HUES64 (cell line): ENCODE data around the gene ETV3.
A peak's percentile ranks its signal among the peaks of the same experiment; 100 is the strongest.

Source experiments
- H3K27ac ChIP-seq: 2 replicates; pipeline ENCODE4 v1.7.0; 2013; ENCODE audit warnings: low read depth, low read length, inconsistent platforms
- H3K27me3 ChIP-seq: 2 replicates; pipeline ENCODE4 v1.6.1; 2013; ENCODE audit warnings: mild to moderate bottlenecking, low read length; ENCODE audit not compliant: insufficient read depth
- H3K36me3 ChIP-seq: 2 replicates; pipeline ENCODE4 v1.6.1; 2013; ENCODE audit warnings: mild to moderate bottlenecking, low read length; ENCODE audit not compliant: insufficient read depth
- H3K4me1 ChIP-seq: 2 replicates; pipeline ENCODE4 v1.6.1; 2013; ENCODE audit warnings: mild to moderate bottlenecking, low read length, moderate library complexity; ENCODE audit not compliant: insufficient read depth
- H3K4me3 ChIP-seq: 2 replicates; pipeline ENCODE4 v1.5.1; 2013; ENCODE audit warnings: mild to moderate bottlenecking, low read length, moderate library complexity
- H3K9ac ChIP-seq: 2 replicates; pipeline ENCODE4 v1.6.1; 2013; ENCODE audit warnings: mild to moderate bottlenecking, low read depth, low read length
- H3K9me3 ChIP-seq: 2 replicates; pipeline ENCODE4 v1.6.1; 2013; ENCODE audit warnings: low read depth, low read length; ENCODE audit not compliant: insufficient read depth
- WGBS: fragments of 150-250, 120-280 bp; methylation state at CpG from one replicate; pipeline ENCODE4 v1.1.7; 2013; ENCODE audit warnings: missing lambda C conversion rate; 5-methylcytosine and 5-hydroxymethylcytosine counted together

Gene ETV3

GRCh38 chr1:157117527-157118057 is 20.6 kb downstream of the ETV3 start:
- H3K4me1 ChIP-seq = peaks cover 43% of the 10 kb centered on the region
- WGBS = 77% methylated on average over 4 of the region's 4 CpGs
- no peak overlapping the region for H3K9ac ChIP-seq
- H3K36me3 ChIP-seq = peaks cover 4% of the 10 kb centered on the region; the same call in 1 of the 2 replicates
- no peaks in the 10 kb centered on the region for H3K27me3 ChIP-seq
- no peaks in the 10 kb centered on the region for H3K9me3 ChIP-seq
- H3K4me3 ChIP-seq = no peak overlapping the region
- H3K27ac ChIP-seq = no peak overlapping the region

GRCh38 chr1:157116737-157117103 is 21.5 kb downstream of the ETV3 start:
- Histone ChIP-seq H3K27me3 (no peaks in the 10 kb centered on the region), H3K36me3 (no peaks in the 10 kb centered on the region; the same call in 1 of the 2 replicates), H3K9me3 (no peaks in the 10 kb centered on the region), H3K4me1 (peaks cover 52% of the 10 kb centered on the region), H3K4me3 (no peak overlapping the region), H3K9ac (no peak overlapping the region), H3K27ac (no peak overlapping the region)

GRCh38 chr1:157115851-157116736 is 22.1 kb downstream of the ETV3 start:
- H3K36me3 ChIP-seq = no peaks in the 10 kb centered on the region; the same call in 1 of the 2 replicates
- H3K9me3 ChIP-seq = no peaks in the 10 kb centered on the region
- H3K27me3 ChIP-seq = no peaks in the 10 kb centered on the region
- 71% methylated on average over 16 of the region's 16 CpGs for WGBS
- no peak overlapping the region for H3K9ac ChIP-seq
- peaks cover 54% of the 10 kb centered on the region for H3K4me1 ChIP-seq
- H3K4me3 ChIP-seq = no peak overlapping the region
- H3K27ac ChIP-seq = peak overlapping the region; percentile 5; the same call in 1 of the 2 replicates

GRCh38 chr1:157115429-157115838 is 22.8 kb downstream of the ETV3 start:
- no peaks in the 10 kb centered on the region for H3K9me3 ChIP-seq
- no peaks in the 10 kb centered on the region for H3K27me3 ChIP-seq
- WGBS = 36% methylated on average over 3 of the region's 3 CpGs
- H3K4me1 ChIP-seq = peaks cover 57% of the 10 kb centered on the region
- H3K27ac ChIP-seq = peak overlapping the region; percentile 5; the same call in 1 of the 2 replicates
- no peaks in the 10 kb centered on the region for H3K36me3 ChIP-seq
- H3K4me3 ChIP-seq = no peak overlapping the region
- H3K9ac ChIP-seq = no peak overlapping the region

GRCh38 chr1:157114183-157115121 is 23.7 kb downstream of the ETV3 start:
- no peaks in the 10 kb centered on the region for H3K36me3 ChIP-seq
- WGBS = 86% methylated on average over 18 of the region's 18 CpGs
- no peak overlapping the region for H3K27ac ChIP-seq
- H3K9me3 ChIP-seq = no peaks in the 10 kb centered on the region
- H3K27me3 ChIP-seq = no peaks in the 10 kb centered on the region
- no peak overlapping the region for H3K9ac ChIP-seq
- no peak overlapping the region for H3K4me3 ChIP-seq
- H3K4me1 ChIP-seq = peaks cover 57% of the 10 kb centered on the region

GRCh38 chr1:157113631-157114030 is 24.6 kb downstream of the ETV3 start:
- H3K36me3 ChIP-seq = no peaks in the 10 kb centered on the region
- no peak overlapping the region for H3K9ac ChIP-seq
- H3K9me3 ChIP-seq = no peaks in the 10 kb centered on the region
- peaks cover 57% of the 10 kb centered on the region for H3K4me1 ChIP-seq
- 44% methylated on average over 3 of the region's 3 CpGs for WGBS
- H3K27ac ChIP-seq = 0 out of 2 replicates have a peak overlapping the region, but pooled peaks have one; percentile 36
- H3K27me3 ChIP-seq = no peaks in the 10 kb centered on the region
- no peak overlapping the region for H3K4me3 ChIP-seq

GRCh38 chr1:157113106-157113505 is 25.1 kb downstream of the ETV3 start:
- H3K4me3 ChIP-seq = no peak overlapping the region
- no peak overlapping the region for H3K9ac ChIP-seq
- no peaks in the 10 kb centered on the region for H3K9me3 ChIP-seq
- 0 out of 2 replicates have a peak overlapping the region, but pooled peaks have one; percentile 36 for H3K27ac ChIP-seq
- H3K27me3 ChIP-seq = no peaks in the 10 kb centered on the region
- peaks cover 57% of the 10 kb centered on the region for H3K4me1 ChIP-seq
- no peaks in the 10 kb centered on the region for H3K36me3 ChIP-seq
- 73% methylated on average over 6 of the region's 7 CpGs for WGBS

- Histone ChIP-seq H3K27ac (no peak overlapping the region), H3K9me3 (no peaks in the 10 kb centered on the region), H3K9ac (no peak overlapping the region), H3K27me3 (peaks cover 4% of the 10 kb centered on the region; the same call in 1 of the 2 replicates), H3K4me3 (no peak overlapping the region), H3K36me3 (no peaks in the 10 kb centered on the region), H3K4me1 (peaks cover 63% of the 10 kb centered on the region)
- WGBS = 66% methylated on average over 8 of the region's 8 CpGs
Observed at GRCh38 chr1:157112186-157112867, 25.9 kb downstream of the ETV3 start.

- H3K36me3 ChIP-seq = no peaks in the 10 kb centered on the region
- H3K4me3 ChIP-seq = no peak overlapping the region
- no peaks in the 10 kb centered on the region for H3K9me3 ChIP-seq
- peaks cover 12% of the 10 kb centered on the region for H3K27me3 ChIP-seq
- no peak overlapping the region for H3K9ac ChIP-seq
- H3K27ac ChIP-seq = no peak overlapping the region
- H3K4me1 ChIP-seq = peaks cover 62% of the 10 kb centered on the region
- 35% methylated on average over 19 of the region's 19 CpGs for WGBS
Observed at GRCh38 chr1:157111396-157112165, 26.6 kb downstream of the ETV3 start.

- Histone ChIP-seq H3K36me3 (no peaks in the 10 kb centered on the region), H3K4me1 (peaks cover 53% of the 10 kb centered on the region), H3K9ac (no peak overlapping the region), H3K27me3 (peaks cover 12% of the 10 kb centered on the region), H3K9me3 (no peaks in the 10 kb centered on the region), H3K27ac (no peak overlapping the region), H3K4me3 (no peak overlapping the region)
- 75% methylated on average over 3 of the region's 3 CpGs for WGBS
Observed at GRCh38 chr1:157110686-157111085, 27.5 kb downstream of the ETV3 start.
